Upper lobe of right lung (tissue), 1 donor: ENCODE data around the gene RPL39L. TPM values are rescaled to one million over a fixed set of nuclear protein-coding genes. Genes with fewer than 3 reads are reported as not detected.

Experiments used
- ATAC-seq: fragments of 200-7000 bp; cut with Tn5 transposase; one replicate; pipeline ENCODE4 v1.9.1; 2020; ENCODE audit warnings: mild to moderate bottlenecking, moderate library complexity
- DNase-seq: peaks from one replicate; pipeline ENCODE4 v3.0.0-alpha.2; 2020
- H3K27ac ChIP-seq: fragments of 200-600 bp; one replicate; pipeline ENCODE4 v1.8.0; 2022
- H3K27me3 ChIP-seq: fragments of 200-600 bp; one replicate; pipeline ENCODE4 v1.8.0; 2022; ENCODE audit warnings: mild to moderate bottlenecking
- H3K36me3 ChIP-seq: fragments of 200-600 bp; one replicate; pipeline ENCODE4 v1.8.0; 2022
- H3K4me1 ChIP-seq: fragments of 200-600 bp; one replicate; pipeline ENCODE4 v1.8.0; 2022
- H3K4me3 ChIP-seq: fragments of 200-600 bp; one replicate; pipeline ENCODE4 v1.8.0; 2022; ENCODE audit warnings: mild to moderate bottlenecking
- H3K9me3 ChIP-seq: fragments of 200-600 bp; one replicate; pipeline ENCODE4 v1.8.0; 2022
- intact Hi-C: fragments of 100-400 bp; cut with DNase I; formaldehyde crosslinking; loops from one replicate; pipeline ENCODE4 v1.11.0; 2022
- total RNA-seq: library from RNA; stranded (reverse); fragmentation: NEBNext Ultra II Directional; extraction: Animal tissue kit (Norgen Biotek cat#: 25700); gene quantifications from one replicate; pipeline ENCODE4 v1.2.1, GENCODE V29; 2021
- TF ChIP-seq, protein P1 (sequence below): fragments of 200-600 bp; IDR thresholded peaks from one replicate; pipeline ENCODE4 v1.8.0; 2022; ENCODE audit warnings: antibody characterized with exemption
- donor health status: DM: no; HTN: yes; CAD: no; lungs with severe emphysema.

Gene RPL39L
- total RNA-seq, 1 donor from 2014 or later = 3.9 TPM

DNA sequence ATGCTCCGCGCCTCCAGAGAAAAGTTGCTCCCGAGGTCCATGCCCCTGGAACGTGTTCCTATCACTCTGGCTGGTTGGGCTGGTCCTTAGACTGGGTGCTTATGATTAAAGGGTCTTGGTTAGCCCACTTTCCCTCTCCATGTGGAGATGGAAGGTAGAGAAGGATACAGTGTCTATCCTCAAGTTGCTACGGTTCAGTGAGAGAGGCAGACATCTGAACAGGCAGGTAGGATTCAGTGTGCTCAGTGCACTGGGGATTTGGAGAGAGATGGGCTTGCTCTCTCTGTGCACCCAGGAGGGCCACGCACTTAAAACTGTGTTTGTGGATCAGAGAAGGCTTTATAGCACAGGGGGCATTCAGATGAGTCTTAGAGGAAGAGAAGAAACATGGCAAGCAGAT lies 63.0 kb downstream of the RPL39L start:
- H3K36me3 ChIP-seq = peaks cover 54% of the 10 kb centered on the region
- intact Hi-C loops = no loop called here

DNA sequence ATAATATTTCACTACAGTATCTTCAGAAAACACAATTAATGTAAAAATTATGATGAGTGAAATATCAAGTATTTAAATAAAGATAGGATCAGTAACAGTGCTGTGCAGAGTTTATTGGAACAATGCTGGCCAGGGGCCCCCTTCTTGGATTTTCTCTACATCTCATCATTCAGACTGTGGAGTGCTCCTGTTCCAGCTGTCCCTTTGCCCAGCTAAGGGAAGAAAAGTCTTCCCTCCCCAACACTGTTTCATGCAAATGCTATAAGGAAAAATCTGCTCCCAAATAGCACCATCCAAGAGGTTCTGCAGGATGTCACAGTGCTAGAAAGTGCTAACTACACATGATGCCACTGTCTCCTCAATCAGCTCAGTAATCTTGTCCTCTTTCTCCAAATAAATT lies 64.5 kb downstream of the RPL39L start:
- intact Hi-C loops = no loop called here
- TF ChIP-seq, protein P1, sequence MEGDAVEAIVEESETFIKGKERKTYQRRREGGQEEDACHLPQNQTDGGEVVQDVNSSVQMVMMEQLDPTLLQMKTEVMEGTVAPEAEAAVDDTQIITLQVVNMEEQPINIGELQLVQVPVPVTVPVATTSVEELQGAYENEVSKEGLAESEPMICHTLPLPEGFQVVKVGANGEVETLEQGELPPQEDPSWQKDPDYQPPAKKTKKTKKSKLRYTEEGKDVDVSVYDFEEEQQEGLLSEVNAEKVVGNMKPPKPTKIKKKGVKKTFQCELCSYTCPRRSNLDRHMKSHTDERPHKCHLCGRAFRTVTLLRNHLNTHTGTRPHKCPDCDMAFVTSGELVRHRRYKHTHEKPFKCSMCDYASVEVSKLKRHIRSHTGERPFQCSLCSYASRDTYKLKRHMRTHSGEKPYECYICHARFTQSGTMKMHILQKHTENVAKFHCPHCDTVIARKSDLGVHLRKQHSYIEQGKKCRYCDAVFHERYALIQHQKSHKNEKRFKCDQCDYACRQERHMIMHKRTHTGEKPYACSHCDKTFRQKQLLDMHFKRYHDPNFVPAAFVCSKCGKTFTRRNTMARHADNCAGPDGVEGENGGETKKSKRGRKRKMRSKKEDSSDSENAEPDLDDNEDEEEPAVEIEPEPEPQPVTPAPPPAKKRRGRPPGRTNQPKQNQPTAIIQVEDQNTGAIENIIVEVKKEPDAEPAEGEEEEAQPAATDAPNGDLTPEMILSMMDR = no peak
- Histone ChIP-seq H3K4me1 (no peaks in the 10 kb centered on the region), H3K36me3 (peaks cover 54% of the 10 kb centered on the region), H3K27ac (no peak overlapping the region), H3K9me3 (no peaks in the 10 kb centered on the region), H3K4me3 (no peak overlapping the region), H3K27me3 (no peaks in the 10 kb centered on the region)
- ATAC-seq (no peak), DNase-seq (no peak)

More for the DNA sequence above, 63.0 kb downstream of the RPL39L start:
- no peaks in the 10 kb centered on the region for H3K4me1 ChIP-seq
- no peak overlapping the region for H3K4me3 ChIP-seq
- DNase-seq (no peak), ATAC-seq (no peak)
- no peaks in the 10 kb centered on the region for H3K27me3 ChIP-seq
- H3K9me3 ChIP-seq = no peaks in the 10 kb centered on the region
- TF ChIP-seq, protein P1 = no peak
- no peak overlapping the region for H3K27ac ChIP-seq

DNA sequence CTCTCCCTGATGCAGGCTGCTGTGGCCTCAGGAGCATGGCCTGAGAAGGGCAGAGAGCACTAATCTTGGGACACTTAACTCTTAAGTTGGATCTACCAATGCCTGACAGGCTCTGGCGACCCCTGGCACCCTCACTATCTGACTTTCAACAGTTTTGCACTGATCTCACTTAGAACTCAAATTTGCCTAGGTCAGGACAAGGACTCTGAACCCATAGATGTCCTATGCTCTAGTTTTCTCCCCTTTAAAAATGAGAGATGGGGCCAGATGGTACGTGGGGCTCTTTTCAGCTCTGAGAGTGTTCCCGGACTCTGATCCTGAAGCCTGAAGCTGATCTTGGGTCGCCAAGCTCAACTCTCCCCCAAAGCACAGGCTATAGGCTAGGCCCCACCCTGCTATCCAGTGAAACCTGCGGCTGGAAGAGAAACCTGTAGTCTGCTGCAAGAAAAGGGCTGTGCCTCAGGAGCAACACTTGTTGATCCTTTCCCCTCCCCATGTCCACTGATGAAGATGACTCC lies 65.7 kb downstream of the RPL39L start:
- DNase-seq (no peak), ATAC-seq (no peak)
- Histone ChIP-seq H3K4me3 (no peak overlapping the region), H3K36me3 (peaks cover 54% of the 10 kb centered on the region), H3K27ac (no peak overlapping the region), H3K9me3 (no peaks in the 10 kb centered on the region), H3K27me3 (no peaks in the 10 kb centered on the region), H3K4me1 (no peaks in the 10 kb centered on the region)
- intact Hi-C loops = no loop called here
- TF ChIP-seq, protein P1 = no peak

DNA sequence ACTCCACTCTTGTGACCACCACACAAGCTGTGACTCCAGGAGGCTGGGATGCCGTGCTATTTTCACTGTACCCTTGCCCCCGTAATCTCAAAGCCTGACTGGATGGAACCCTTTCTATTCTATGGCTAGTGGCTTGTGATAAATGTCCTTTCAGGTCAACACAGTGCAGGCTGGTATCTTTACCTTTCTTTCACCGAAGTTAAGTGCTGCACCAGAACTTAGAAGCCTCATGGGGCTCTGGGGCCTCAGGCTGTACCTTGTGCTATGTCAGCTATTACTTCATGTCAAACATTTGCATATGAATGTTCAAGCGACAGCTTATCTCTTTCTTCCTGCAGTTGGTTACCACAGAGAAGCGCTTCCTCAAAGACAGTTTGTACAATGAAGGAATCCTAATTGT lies 66.8 kb downstream of the RPL39L start:
- no peaks in the 10 kb centered on the region for H3K4me1 ChIP-seq
- ATAC-seq (no peak), DNase-seq (no peak)
- H3K27ac ChIP-seq = no peak overlapping the region
- peaks cover 46% of the 10 kb centered on the region for H3K36me3 ChIP-seq
- H3K9me3 ChIP-seq = no peaks in the 10 kb centered on the region
- no peak overlapping the region for H3K4me3 ChIP-seq
- no peaks in the 10 kb centered on the region for H3K27me3 ChIP-seq
- TF ChIP-seq, protein P1 = no peak
- intact Hi-C loops = no loop called here

DNA sequence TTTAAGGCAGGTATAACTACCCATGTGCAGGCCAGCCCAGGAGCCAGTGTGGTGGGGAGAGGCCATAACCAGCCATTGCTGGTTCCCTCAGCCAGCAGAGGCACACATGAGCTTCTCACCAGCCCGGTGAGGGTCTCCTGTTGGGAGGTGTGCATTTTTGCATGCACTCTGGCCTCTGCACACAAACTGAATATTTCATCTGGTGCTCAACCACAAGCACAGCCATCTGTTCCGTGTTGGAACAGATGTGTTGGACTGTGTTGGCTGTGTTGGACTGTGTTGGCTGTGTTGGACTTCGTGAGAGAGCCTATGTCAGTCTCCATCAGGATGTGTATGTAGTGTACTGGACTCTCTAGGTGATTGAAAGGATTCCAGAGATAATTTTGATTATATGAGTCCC lies 67.2 kb downstream of the RPL39L start:
- DNase-seq (no peak), ATAC-seq (no peak)
- Histone ChIP-seq H3K27ac (no peak overlapping the region), H3K27me3 (no peaks in the 10 kb centered on the region), H3K4me1 (no peaks in the 10 kb centered on the region), H3K36me3 (peaks cover 42% of the 10 kb centered on the region), H3K4me3 (no peak overlapping the region), H3K9me3 (no peaks in the 10 kb centered on the region)
- intact Hi-C loops = no loop called here
- TF ChIP-seq, protein P1 = no peak

Other genes with a start within 250 kb of the RPL39L start
- gene ST6GAL1, start 209.0 kb downstream of the RPL39L start, total RNA-seq = 116 TPM
- gene RTP1, start 58.0 kb upstream of the RPL39L start, total RNA-seq = not detected
- gene MASP1, start 152.2 kb upstream of the RPL39L start, total RNA-seq = 5.9 TPM
- 5.6 TPM for gene RTP4, start 228.9 kb upstream of the RPL39L start, total RNA-seq